Vagina (tissue), 2 donors: ENCODE measurements around the gene RAP1A.

Experiments
- CTCF ChIP-seq, 3 experiments: fragments of 450-650 bp in 2 of 3; fragments of 200-600 bp in 1 of 3; sonication (generic) in 1 of 3; IDR thresholded peaks; one replicate each; pipeline ENCODE4 v1.5.1; 2017 to 2019; ENCODE audit warnings: antibody characterized with exemption in 3 of 3, mild to moderate bottlenecking in 2 of 3, moderate library complexity in 2 of 3
- POLR2A ChIP-seq, 2 donors: fragments of 450-650 bp; IDR thresholded peaks; one replicate each; pipeline ENCODE4 v1.6.1; 2017; ENCODE audit warnings: antibody characterized with exemption in 2 of 2, mild to moderate bottlenecking in 2 of 2, moderate library complexity in 2 of 2
- POLR2AphosphoS5 ChIP-seq, 2 donors: sonication (generic); formaldehyde crosslinking; IDR thresholded peaks; one replicate each; pipeline ENCODE4 v1.9.0; 2017; ENCODE audit warnings: antibody characterized with exemption in 2 of 2, mild to moderate bottlenecking in 2 of 2, low read depth in 1 of 2; ENCODE audit not compliant: insufficient read depth in 1 of 2

DNA sequence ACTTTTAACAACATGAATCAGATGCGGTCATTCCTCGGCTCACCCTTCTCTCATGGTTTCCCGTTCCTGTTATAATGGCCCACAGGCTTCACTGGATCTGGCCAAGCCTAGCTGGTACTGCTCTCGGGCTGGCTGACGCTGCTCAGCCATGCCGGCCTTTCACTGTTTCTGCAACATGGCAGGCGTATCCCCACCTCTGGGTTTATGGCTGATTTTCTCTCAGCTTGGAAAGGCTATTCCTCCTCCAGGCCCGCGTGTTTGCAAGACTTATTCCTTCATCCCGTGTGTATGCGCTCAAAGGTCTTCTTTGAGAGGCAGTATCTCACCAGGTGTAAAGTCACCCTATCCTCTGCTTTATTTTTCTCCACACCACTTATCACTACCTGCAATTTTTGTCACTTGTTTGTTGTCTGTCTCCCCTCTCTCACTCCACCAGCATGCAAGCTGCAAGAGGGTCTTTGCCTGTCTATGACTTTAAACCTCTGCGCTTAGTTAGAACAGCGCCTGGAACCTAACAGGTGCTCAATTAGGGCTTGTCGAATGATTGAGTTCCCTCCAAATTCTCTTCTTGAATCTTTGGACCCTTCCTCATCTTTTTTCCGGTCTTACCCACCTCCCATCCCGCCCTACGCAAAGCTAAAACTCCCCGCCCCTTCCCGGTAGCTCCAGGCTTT is 491 bp upstream of the RAP1A start:
- TF ChIP-seq POLR2A (IDR thresholded peaks at IDR 0.05) (no peak), CTCF (IDR thresholded peaks at IDR 0.05) (no peak), POLR2AphosphoS5 (IDR thresholded peaks at IDR 0.05; ENCODE audit: insufficient read depth in 1 of 2, low read depth in 1 of 2) (no peak)
